ENCODE measurements around the gene CYP26C1. TPM values are rescaled to one million over a fixed set of nuclear protein-coding genes. Genes with fewer than 3 reads are reported as not detected.

The CYP26C1 gene
- total RNA-seq, 1 experiment from 2014 or later = 0.09 TPM

DNA sequence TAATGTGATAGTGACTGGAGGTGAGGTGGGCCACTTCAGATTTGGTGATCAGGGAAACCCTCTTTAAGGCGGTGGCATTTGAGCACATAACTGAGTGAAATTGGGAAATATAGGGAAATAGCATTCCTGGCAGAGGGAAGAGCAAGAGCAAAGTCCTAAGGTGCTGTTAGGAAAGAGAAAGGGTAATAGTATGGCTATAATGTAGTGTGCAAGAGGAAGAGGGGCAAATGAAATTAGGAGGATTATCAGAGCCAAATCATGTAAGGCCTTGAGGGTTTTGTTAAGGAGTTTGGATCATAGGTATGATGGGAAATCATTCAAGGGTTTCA lies 27.8 kb upstream of the CYP26C1 start:
- no peak overlapping the region for H3K27ac Mint-ChIP-seq (ENCODE audit: unreplicated experiment)
- H3K9me3 Mint-ChIP-seq (ENCODE audit: unreplicated experiment) = no peaks in the 10 kb centered on the region
- no peak for DNase-seq
- Histone ChIP-seq H3K9me3 (no peaks in the 10 kb centered on the region), H3K4me1 (peaks cover 11% of the 10 kb centered on the region; the same call in 1 of the 2 replicates), H3K4me3 (ENCODE audit: low read depth, low read length) (no peak overlapping the region), H3K36me3 (ENCODE audit: control insufficient read depth, insufficient read depth, low read length) (no peaks in the 10 kb centered on the region), H3K27me3 (replicated peaks; ENCODE audit: control insufficient read depth, insufficient read depth, low read length) (no peaks in the 10 kb centered on the region)
- H3K4me3 Mint-ChIP-seq (ENCODE audit: unreplicated experiment) = no peak overlapping the region
- intact Hi-C loops (cut with micrococcal nuclease; ENCODE audit: unreplicated experiment) = no loop called here
- TF ChIP-seq, protein P1, sequence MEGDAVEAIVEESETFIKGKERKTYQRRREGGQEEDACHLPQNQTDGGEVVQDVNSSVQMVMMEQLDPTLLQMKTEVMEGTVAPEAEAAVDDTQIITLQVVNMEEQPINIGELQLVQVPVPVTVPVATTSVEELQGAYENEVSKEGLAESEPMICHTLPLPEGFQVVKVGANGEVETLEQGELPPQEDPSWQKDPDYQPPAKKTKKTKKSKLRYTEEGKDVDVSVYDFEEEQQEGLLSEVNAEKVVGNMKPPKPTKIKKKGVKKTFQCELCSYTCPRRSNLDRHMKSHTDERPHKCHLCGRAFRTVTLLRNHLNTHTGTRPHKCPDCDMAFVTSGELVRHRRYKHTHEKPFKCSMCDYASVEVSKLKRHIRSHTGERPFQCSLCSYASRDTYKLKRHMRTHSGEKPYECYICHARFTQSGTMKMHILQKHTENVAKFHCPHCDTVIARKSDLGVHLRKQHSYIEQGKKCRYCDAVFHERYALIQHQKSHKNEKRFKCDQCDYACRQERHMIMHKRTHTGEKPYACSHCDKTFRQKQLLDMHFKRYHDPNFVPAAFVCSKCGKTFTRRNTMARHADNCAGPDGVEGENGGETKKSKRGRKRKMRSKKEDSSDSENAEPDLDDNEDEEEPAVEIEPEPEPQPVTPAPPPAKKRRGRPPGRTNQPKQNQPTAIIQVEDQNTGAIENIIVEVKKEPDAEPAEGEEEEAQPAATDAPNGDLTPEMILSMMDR (IDR thresholded peaks at IDR 0.05; ENCODE audit: insufficient read depth in 1 of 2, low read depth in 1 of 2, low read length in 1 of 2, severe bottlenecking in 1 of 2, unreplicated experiment in 1 of 2) = no peak
- ChIA-PET POLR2A (no interaction called here), CTCF (interaction anchor here (2.2 kb wide), 1 partner anchor 26 kb away, joined by 11 read pairs; no protein-coding TSS in a partner anchor)
- no peaks in the 10 kb centered on the region for H3K27me3 Mint-ChIP-seq (ENCODE audit: insufficient read depth, unreplicated experiment)
- no peaks in the 10 kb centered on the region for H3K36me3 Mint-ChIP-seq (ENCODE audit: insufficient read depth, unreplicated experiment)
- peaks cover 8% of the 10 kb centered on the region for H3K4me1 Mint-ChIP-seq (ENCODE audit: low read depth, unreplicated experiment)
- no TSS peak for BruUV-seq (replicated peaks)

DNA sequence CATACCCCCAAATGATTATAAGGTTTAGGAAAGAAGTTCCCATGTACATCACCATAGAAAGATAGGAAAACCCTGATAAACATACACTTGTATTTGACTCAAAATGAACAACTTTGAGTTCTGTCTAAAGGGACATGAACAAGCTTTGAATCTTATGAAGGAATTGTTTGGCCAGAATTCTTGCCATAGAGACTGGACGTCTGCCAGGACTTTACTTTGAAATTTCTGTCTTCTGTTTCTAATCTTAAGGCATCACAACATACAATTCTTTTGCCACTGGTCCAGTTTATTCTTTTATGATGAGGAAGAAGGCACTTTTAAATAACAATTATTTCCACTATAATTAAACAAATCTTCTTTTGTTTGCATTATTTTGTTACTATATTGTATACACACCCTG lies 26.2 kb upstream of the CYP26C1 start:
- H3K36me3 ChIP-seq (ENCODE audit: control insufficient read depth, insufficient read depth, low read length) = no peaks in the 10 kb centered on the region
- Mint-ChIP-seq H3K4me1 (ENCODE audit: low read depth, unreplicated experiment) (peaks cover 8% of the 10 kb centered on the region), H3K27ac (ENCODE audit: unreplicated experiment) (no peak overlapping the region), H3K9me3 (ENCODE audit: unreplicated experiment) (no peaks in the 10 kb centered on the region), H3K36me3 (ENCODE audit: insufficient read depth, unreplicated experiment) (peaks cover under 1% of the 10 kb centered on the region), H3K4me3 (ENCODE audit: unreplicated experiment) (no peak overlapping the region), H3K27me3 (ENCODE audit: insufficient read depth, unreplicated experiment) (no peaks in the 10 kb centered on the region)
- ChIA-PET POLR2A (no interaction called here), CTCF (no interaction called here)
- DNase-seq = no peak
- intact Hi-C loops (cut with micrococcal nuclease; ENCODE audit: unreplicated experiment) = no loop called here
- peaks cover 11% of the 10 kb centered on the region; the same call in 1 of the 2 replicates for H3K4me1 ChIP-seq
- TF ChIP-seq, protein P1 (IDR thresholded peaks at IDR 0.05; ENCODE audit: insufficient read depth in 1 of 2, low read depth in 1 of 2, low read length in 1 of 2, severe bottlenecking in 1 of 2, unreplicated experiment in 1 of 2) = no peak
- no peaks in the 10 kb centered on the region for H3K9me3 ChIP-seq
- no TSS peak for BruUV-seq (replicated peaks)
- no peak overlapping the region for H3K4me3 ChIP-seq (ENCODE audit: low read depth, low read length)
- no peaks in the 10 kb centered on the region for H3K27me3 ChIP-seq (replicated peaks; ENCODE audit: control insufficient read depth, insufficient read depth, low read length)

DNA sequence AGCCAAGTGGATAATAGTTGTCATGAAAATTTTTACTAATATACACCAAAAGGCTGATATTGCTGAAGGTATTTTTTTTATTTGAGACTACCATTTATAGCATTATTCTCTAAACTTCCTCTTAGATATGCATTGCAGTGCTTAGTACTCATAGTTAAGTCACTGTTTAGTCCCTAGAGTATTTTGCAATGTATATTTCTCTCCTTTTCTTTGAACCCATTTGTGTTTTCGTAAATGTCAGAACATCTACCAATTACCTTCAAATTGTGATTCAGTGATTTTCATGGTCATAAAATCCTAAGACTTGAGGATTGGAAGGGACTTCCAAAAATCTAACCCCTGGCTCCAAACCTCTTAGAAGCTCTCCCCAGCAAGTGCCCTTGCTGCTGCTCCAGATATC lies 21.5 kb upstream of the CYP26C1 start:
- H3K27me3 ChIP-seq (replicated peaks; ENCODE audit: control insufficient read depth, insufficient read depth, low read length) = no peaks in the 10 kb centered on the region
- no TSS peak for BruUV-seq (replicated peaks)
- TF ChIP-seq, protein P1 (IDR thresholded peaks at IDR 0.05; ENCODE audit: insufficient read depth in 1 of 2, low read depth in 1 of 2, low read length in 1 of 2, severe bottlenecking in 1 of 2, unreplicated experiment in 1 of 2) = no peak
- no peaks in the 10 kb centered on the region for H3K27me3 Mint-ChIP-seq (ENCODE audit: insufficient read depth, unreplicated experiment)
- H3K4me3 ChIP-seq (ENCODE audit: low read depth, low read length) = no peak overlapping the region
- DNase-seq = no peak
- no peaks in the 10 kb centered on the region for H3K9me3 Mint-ChIP-seq (ENCODE audit: unreplicated experiment)
- no peak overlapping the region for H3K4me3 Mint-ChIP-seq (ENCODE audit: unreplicated experiment)
- H3K4me1 ChIP-seq = no peaks in the 10 kb centered on the region
- ChIA-PET CTCF (interaction anchor here (1.6 kb wide), 1 partner anchor 32 kb away, joined by 6 read pairs; no protein-coding TSS in a partner anchor), POLR2A (no interaction called here)
- no peaks in the 10 kb centered on the region for H3K9me3 ChIP-seq
- peaks cover 9% of the 10 kb centered on the region for H3K36me3 Mint-ChIP-seq (ENCODE audit: insufficient read depth, unreplicated experiment)
- H3K27ac Mint-ChIP-seq (ENCODE audit: unreplicated experiment) = no peak overlapping the region
- H3K4me1 Mint-ChIP-seq (ENCODE audit: low read depth, unreplicated experiment) = no peaks in the 10 kb centered on the region
- intact Hi-C loops (cut with micrococcal nuclease; ENCODE audit: unreplicated experiment) = loop anchor here (1.0 to 2.0 kb wide), 3 partner anchors 33 to 154 kb away; no protein-coding TSS in a partner anchor
- no peaks in the 10 kb centered on the region for H3K36me3 ChIP-seq (ENCODE audit: control insufficient read depth, insufficient read depth, low read length)

Data from Caco-2 (cell line).